ENCODE measurements around the gene YKT6. TPM values are rescaled to one million over a fixed set of nuclear protein-coding genes. Genes with fewer than 3 reads are reported as not detected.
"Not testable (repeated sequence)": the region's sequence is repeated elsewhere in the genome, so short reads cannot be mapped to it uniquely, and the experiment has no call there.

Gene YKT6
- total RNA-seq, 1 donor from 2014 or later, result 75.0 TPM

- DNase-seq (ENCODE audit: low read depth in 2 of 2), result no peak
Observed at GRCh38 chr7:44193011-44193802, 7.6 kb upstream of the YKT6 start.

GRCh38 chr7:44194069-44194468 is 6.7 kb upstream of the YKT6 start:
- no peak for DNase-seq (ENCODE audit: low read depth in 2 of 2)

GRCh38 chr7:44194562-44195145 is 6.1 kb upstream of the YKT6 start:
- DNase-seq (ENCODE audit: low read depth in 2 of 2), result no peak

GRCh38 chr7:44195889-44196288 is 4.9 kb upstream of the YKT6 start:
- peak; percentile 10 to 20 for DNase-seq (ENCODE audit: low read depth in 2 of 2)

- peak; percentile 51 to 66 for DNase-seq (ENCODE audit: low read depth in 2 of 2)
Observed at GRCh38 chr7:44196450-44196872, 4.3 kb upstream of the YKT6 start.

- DNase-seq (ENCODE audit: low read depth in 2 of 2), result no peak
Observed at GRCh38 chr7:44197474-44197873, 3.3 kb upstream of the YKT6 start.

GRCh38 chr7:44200163-44200562 is 615 bp upstream of the YKT6 start:
- DNase-seq (ENCODE audit: low read depth in 2 of 2), result not testable (repeated sequence)

- peak in 1 of 2 donors; percentile 27 for DNase-seq (ENCODE audit: low read depth in 2 of 2)
Observed at GRCh38 chr7:44201813-44202212, 1.0 kb downstream of the YKT6 start.

GRCh38 chr7:44206008-44206407 is 5.2 kb downstream of the YKT6 start:
- no peak for DNase-seq (ENCODE audit: low read depth in 2 of 2)

- DNase-seq (ENCODE audit: low read depth in 2 of 2), result no peak
Observed at GRCh38 chr7:44208085-44208484, 7.3 kb downstream of the YKT6 start.

GRCh38 chr7:44210107-44210506 is 9.3 kb downstream of the YKT6 start:
- DNase-seq (ENCODE audit: low read depth in 2 of 2), result no peak

GRCh38 chr7:44211126-44211675 is 10.4 kb downstream of the YKT6 start:
- no peak for DNase-seq (ENCODE audit: low read depth in 2 of 2)

- DNase-seq (ENCODE audit: low read depth in 2 of 2), result no peak
Observed at GRCh38 chr7:44212018-44212417, 11.2 kb downstream of the YKT6 start.

GRCh38 chr7:44212581-44213184 is 11.9 kb downstream of the YKT6 start:
- no peak for DNase-seq (ENCODE audit: low read depth in 2 of 2)

GRCh38 chr7:44213206-44213876 is 12.6 kb downstream of the YKT6 start:
- DNase-seq (ENCODE audit: low read depth in 2 of 2), result no peak

GRCh38 chr7:44213877-44214388 is 13.2 kb downstream of the YKT6 start:
- DNase-seq (ENCODE audit: low read depth in 2 of 2), result no peak

GRCh38 chr7:44215531-44215930 is 14.8 kb downstream of the YKT6 start:
- no peak for DNase-seq (ENCODE audit: low read depth in 2 of 2)

GRCh38 chr7:44216019-44216418 is 15.2 kb downstream of the YKT6 start:
- DNase-seq (ENCODE audit: low read depth in 2 of 2), result no peak

GRCh38 chr7:44216521-44217222 is 15.9 kb downstream of the YKT6 start:
- DNase-seq (ENCODE audit: low read depth in 2 of 2), result no peak

GRCh38 chr7:44217223-44217714 is 16.5 kb downstream of the YKT6 start:
- no peak for DNase-seq (ENCODE audit: low read depth in 2 of 2)

- no peak for DNase-seq (ENCODE audit: low read depth in 2 of 2)
Observed at GRCh38 chr7:44217852-44218402, 17.1 kb downstream of the YKT6 start.

Data from lung microvascular endothelial cell (primary cell).